Measurements from ENCODE around the gene CREM. TPM values are rescaled to one million over a fixed set of nuclear protein-coding genes. Genes with fewer than 3 reads are reported as not detected.

The CREM gene
- total and polyA plus RNA-seq, 10 of the 15 experiments (the other 5 are each of a cell fraction or from before 2014, with no cell fraction given): 51.3 to 115 (median 70.6) TPM

GRCh38 chr10:35119378-35119777, 7.3 kb upstream of the CREM start:
- H2AFZ ChIP-seq (ENCODE audit: control insufficient read depth, low read depth, low read length): no peak overlapping the region
- no peaks in the 10 kb centered on the region for H3K4me1 ChIP-seq (ENCODE audit: control insufficient read depth, insufficient read depth, low read length)
- BruUV-seq (replicated peaks): no TSS peak
- no peaks in the 10 kb centered on the region for H3K79me2 ChIP-seq (ENCODE audit: control insufficient read depth, insufficient read depth, low read length)
- no peaks in the 10 kb centered on the region for H3K36me3 ChIP-seq (ENCODE audit: control insufficient read depth in 2 of 2, insufficient read depth in 2 of 2, low read length in 1 of 2)
- H3K4me2 ChIP-seq (ENCODE audit: control insufficient read depth, insufficient read depth): no peak overlapping the region
- ChIA-PET SMC1A (ENCODE audit: uncharacterized antibody, unreplicated experiment) (interaction anchor here (0.7 to 15.6 kb wide), 16 partner anchors 30 to 978 kb away, joined by 3 to 281 read pairs (median 4); no protein-coding TSS in a partner anchor), RAD21 (ENCODE audit: unreplicated experiment) (interaction anchor here (1.0 to 7.7 kb wide), 19 partner anchors 13 to 1761 kb away, joined by 3 to 137 read pairs (median 4); no protein-coding TSS in a partner anchor), POLR2A (interaction anchor here (1.1 to 2.0 kb wide), 2 partner anchors 12 to 76 kb away, joined by 3 to 7 read pairs; no protein-coding TSS in a partner anchor), CTCF (interaction anchor here (0.8 to 14.7 kb wide), 21 partner anchors 8 to 1761 kb away, joined by 3 to 378 read pairs (median 5); partner anchors contain the start of gene CUL2)
- no peak for ATAC-seq
- FAIRE-seq: no peak
- H3K27ac ChIP-seq (ENCODE audit: control insufficient read depth, insufficient read depth): no peak overlapping the region
- in situ Hi-C loops (cut with MboI) (loop anchor here (25.0 kb wide), 1 partner anchor 668 kb away; no protein-coding TSS in a partner anchor), intact Hi-C loops (cut with micrococcal nuclease; ENCODE audit: unreplicated experiment) (no loop called here)
- H3K9me3 ChIP-seq (replicated peaks; ENCODE audit: control insufficient read depth, insufficient read depth, low read length): no peaks in the 10 kb centered on the region
- H3K9ac ChIP-seq (ENCODE audit: control insufficient read depth, insufficient read depth, low read length): no peak overlapping the region
- WGBS (ENCODE audit: insufficient coverage, insufficient replicate concordance, low lambda C conversion rate, missing lambda C conversion rate): 43% methylated on average over 1 of the region's 1 CpG
- no peaks in the 10 kb centered on the region for H4K20me1 ChIP-seq (ENCODE audit: control insufficient read depth, insufficient read depth)
- no peak for DNase-seq (ENCODE audit: low read depth, low spot score)
- no peaks in the 10 kb centered on the region for H3K27me3 ChIP-seq (replicated peaks in 1 of 2; ENCODE audit: control insufficient read depth in 2 of 2, insufficient read depth in 2 of 2, low read length in 1 of 2)
- no peak overlapping the region for H3K4me3 ChIP-seq
- no peak for TF ChIP-seq MEF2A (IDR thresholded peaks at IDR 0.05; ENCODE audit: insufficient read depth, low read depth, low read length)
- TF ChIP-seq, protein P1, sequence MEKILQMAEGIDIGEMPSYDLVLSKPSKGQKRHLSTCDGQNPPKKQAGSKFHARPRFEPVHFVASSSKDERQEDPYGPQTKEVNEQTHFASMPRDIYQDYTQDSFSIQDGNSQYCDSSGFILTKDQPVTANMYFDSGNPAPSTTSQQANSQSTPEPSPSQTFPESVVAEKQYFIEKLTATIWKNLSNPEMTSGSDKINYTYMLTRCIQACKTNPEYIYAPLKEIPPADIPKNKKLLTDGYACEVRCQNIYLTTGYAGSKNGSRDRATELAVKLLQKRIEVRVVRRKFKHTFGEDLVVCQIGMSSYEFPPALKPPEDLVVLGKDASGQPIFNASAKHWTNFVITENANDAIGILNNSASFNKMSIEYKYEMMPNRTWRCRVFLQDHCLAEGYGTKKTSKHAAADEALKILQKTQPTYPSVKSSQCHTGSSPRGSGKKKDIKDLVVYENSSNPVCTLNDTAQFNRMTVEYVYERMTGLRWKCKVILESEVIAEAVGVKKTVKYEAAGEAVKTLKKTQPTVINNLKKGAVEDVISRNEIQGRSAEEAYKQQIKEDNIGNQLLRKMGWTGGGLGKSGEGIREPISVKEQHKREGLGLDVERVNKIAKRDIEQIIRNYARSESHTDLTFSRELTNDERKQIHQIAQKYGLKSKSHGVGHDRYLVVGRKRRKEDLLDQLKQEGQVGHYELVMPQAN (conservative IDR thresholded peaks at IDR 0.05): no peak
- no peak for TF ChIP-seq MTA3 (IDR thresholded peaks at IDR 0.05; ENCODE audit: borderline replicate concordance, low read length)
- no peak for TF ChIP-seq SMC3 (IDR thresholded peaks at IDR 0.05; ENCODE audit: borderline replicate concordance, low read length)
- TF ChIP-seq KLF5 (IDR thresholded peaks at IDR 0.05; ENCODE audit: partially characterized antibody): no peak
- no peak for TF ChIP-seq NR2C2 (IDR thresholded peaks at IDR 0.05; ENCODE audit: borderline replicate concordance, control insufficient read depth, insufficient read length, low read depth)
- no peak for TF ChIP-seq CREM (IDR thresholded peaks at IDR 0.05; ENCODE audit: low read depth)
- no peak for TF ChIP-seq SMAD1 (IDR thresholded peaks at IDR 0.05; ENCODE audit: low read depth, partially characterized antibody)
- no peak for TF ChIP-seq ZNF687 (IDR thresholded peaks at IDR 0.05)
- TF ChIP-seq JUNB (IDR thresholded peaks at IDR 0.05): no peak
- TF ChIP-seq E2F4 (IDR thresholded peaks at IDR 0.05; ENCODE audit: low read depth, low read length): no peak
- TF ChIP-seq PAX8 (IDR thresholded peaks at IDR 0.05): no peak
- TF ChIP-seq EP300 (IDR thresholded peaks at IDR 0.05; ENCODE audit: borderline replicate concordance in 1 of 2, control insufficient read depth in 1 of 2, low read depth in 2 of 2, low read length in 2 of 2): no peak
- no peak for TF ChIP-seq ZNF207 (IDR thresholded peaks at IDR 0.05; ENCODE audit: borderline replicate concordance)
- no peak for TF ChIP-seq PKNOX1 (IDR thresholded peaks at IDR 0.05)

Data from GM12878 (cell line).